CD4-positive, alpha-beta T cell treated with Interleukin-15 for 4 hours (primary cell): ENCODE data around the gene UXS1.
A peak's percentile ranks its signal among the peaks of the same experiment; 100 is the strongest.

Experiments used
- DNase-seq: peaks from one replicate; pipeline ENCODE4 v3.0.0-alpha.2; 2020; ENCODE audit warnings: low spot score

Gene UXS1

GRCh38 chr2:106080959-106081358, 113.1 kb downstream of the UXS1 start:
- no peak for DNase-seq

GRCh38 chr2:106078096-106078495, 116.0 kb downstream of the UXS1 start:
- no peak for DNase-seq

- peak; percentile 17 for DNase-seq
Measured at GRCh38 chr2:106076941-106077340, 117.2 kb downstream of the UXS1 start.

- DNase-seq: no peak
Measured at GRCh38 chr2:106075048-106075447, 119.1 kb downstream of the UXS1 start.

- no peak for DNase-seq
Measured at GRCh38 chr2:106073678-106074406, 120.3 kb downstream of the UXS1 start.

GRCh38 chr2:106070181-106070580, 123.9 kb downstream of the UXS1 start:
- no peak for DNase-seq

- no peak for DNase-seq
Measured at GRCh38 chr2:106068451-106068850, 125.7 kb downstream of the UXS1 start.

GRCh38 chr2:106065983-106066820, 127.9 kb downstream of the UXS1 start:
- no peak for DNase-seq

- DNase-seq: no peak
Measured at GRCh38 chr2:106065268-106065982, 128.7 kb downstream of the UXS1 start.

- DNase-seq: no peak
Measured at GRCh38 chr2:106063181-106063580, 130.9 kb downstream of the UXS1 start.

- no peak for DNase-seq
Measured at GRCh38 chr2:106062627-106063026, 131.5 kb downstream of the UXS1 start.

- DNase-seq: no peak
Measured at GRCh38 chr2:106061611-106062349, 132.3 kb downstream of the UXS1 start.

- no peak for DNase-seq
Measured at GRCh38 chr2:106059416-106060065, 134.6 kb downstream of the UXS1 start.

GRCh38 chr2:106058469-106059137, 135.5 kb downstream of the UXS1 start:
- DNase-seq: no peak

- peak; percentile 77 for DNase-seq
Measured at GRCh38 chr2:106057206-106057605, 136.9 kb downstream of the UXS1 start.

GRCh38 chr2:106054880-106055655, 139.0 kb downstream of the UXS1 start:
- DNase-seq: peak; percentile 17

- no peak for DNase-seq
Measured at GRCh38 chr2:106054321-106054720, 139.8 kb downstream of the UXS1 start.

GRCh38 chr2:106053581-106053980, 140.5 kb downstream of the UXS1 start:
- no peak for DNase-seq

GRCh38 chr2:106053116-106053515, 141.0 kb downstream of the UXS1 start:
- peak; percentile 30 for DNase-seq

- no peak for DNase-seq
Measured at GRCh38 chr2:106044859-106045258, 149.2 kb downstream of the UXS1 start.
